IMR-90 (cell line): Measurements from ENCODE around the gene CD19. TPM values are rescaled to one million over a fixed set of nuclear protein-coding genes. Genes with fewer than 3 reads are reported as not detected.
"Not testable (repeated sequence)": the region's sequence is repeated elsewhere in the genome, so short reads cannot be mapped to it uniquely, and the experiment has no call there.

ENCODE experiments used
- ATAC-seq: fragments of 200-7000 bp; cut with Tn5 transposase; 2 replicates; pipeline ENCODE4 v1.9.1; 2020; ENCODE audit warnings: low read depth, mild to moderate bottlenecking, moderate library complexity
- BruUV-seq: library from RNA; stranded (reverse); fragments of 400-500 nt; replicated peaks from 2 replicates; lab custom pipeline; 2021; lab: Mats Ljungman, UMichigan
- CTCF ChIA-PET: fragments of 300-600 bp; formaldehyde crosslinking; extraction: SDS; loops from one replicate; lab custom pipeline; 2021; ENCODE audit warnings: antibody characterized with exemption; lab: Yijun Ruan, JAX
- POLR2A ChIA-PET: fragments of 300-600 bp; sonication (Branson Sonifier 250); formaldehyde crosslinking; loops from one replicate; lab custom pipeline; 2022; ENCODE audit warnings: antibody characterized with exemption; ENCODE audit not compliant: unreplicated experiment; lab: Charles Lee
- DNase-seq: peaks from one replicate; pipeline ENCODE4 v3.0.0; 2013
- H2AFZ ChIP-seq: replicated peaks from 2 replicates; pipeline ENCODE3; 2013; ENCODE audit warnings: low read length, mild to moderate bottlenecking; ENCODE audit not compliant: poor library complexity
- H2AK5ac ChIP-seq: 2 replicates; pipeline ENCODE4 v1.6.1; 2013; ENCODE audit warnings: low read depth, low read length, inconsistent platforms
- H2AK9ac ChIP-seq: replicated peaks from 2 replicates; pipeline ENCODE3; 2013; ENCODE audit warnings: mild to moderate bottlenecking, low read depth, low read length, moderate library complexity; ENCODE audit not compliant: poor library complexity
- H2BK120ac ChIP-seq: 2 replicates; pipeline ENCODE4 v1.6.1; 2013; ENCODE audit warnings: low read depth, low read length, inconsistent platforms
- H2BK15ac ChIP-seq: 3 replicates; pipeline ENCODE4 v1.6.1; 2013; ENCODE audit warnings: low read depth, low read length, inconsistent platforms
- H2BK20ac ChIP-seq: 2 replicates; pipeline ENCODE4 v1.6.1; 2013; ENCODE audit warnings: low read depth, mild to moderate bottlenecking, inconsistent platforms, low read length, moderate library complexity
- H2BK5ac ChIP-seq: 2 replicates; pipeline ENCODE4 v1.6.1; 2013; ENCODE audit warnings: mild to moderate bottlenecking, low read depth, low read length, inconsistent platforms; ENCODE audit not compliant: poor library complexity, severe bottlenecking
- H3K14ac ChIP-seq: replicated peaks from 2 replicates; pipeline ENCODE4 v1.6.1; 2013; ENCODE audit warnings: low read depth, low read length, inconsistent platforms
- H3K18ac ChIP-seq: 2 replicates; pipeline ENCODE4 v1.6.1; 2013; ENCODE audit warnings: low read depth, low read length, control low read depth
- H3K23ac ChIP-seq: 2 replicates; pipeline ENCODE4 v1.6.1; 2013; ENCODE audit warnings: low read depth, low read length, inconsistent platforms
- H3K27ac ChIP-seq: 2 replicates; pipeline ENCODE4 v1.5.1; 2013; ENCODE audit warnings: mild to moderate bottlenecking, control low read depth, low read length; ENCODE audit not compliant: insufficient read depth
- H3K27me3 ChIP-seq: 2 replicates; pipeline ENCODE4 v1.6.1; 2013; ENCODE audit warnings: low read length; ENCODE audit not compliant: control insufficient read depth, insufficient read depth
- H3K36me3 ChIP-seq: 2 replicates; pipeline ENCODE4 v1.6.1; 2013; ENCODE audit warnings: low read length, mixed read lengths; ENCODE audit not compliant: control insufficient read depth, insufficient read depth
- H3K4ac ChIP-seq: 2 replicates; pipeline ENCODE4 v1.6.1; 2013; ENCODE audit warnings: low read depth, low read length, inconsistent platforms
- H3K4me1 ChIP-seq: 2 replicates; pipeline ENCODE4 v1.6.1; 2013; ENCODE audit warnings: low read length, mixed read lengths; ENCODE audit not compliant: control insufficient read depth, insufficient read depth
- H3K4me2 ChIP-seq: 2 replicates; pipeline ENCODE4 v1.6.1; 2013; ENCODE audit warnings: low read depth, mild to moderate bottlenecking, control low read depth, low read length, moderate library complexity
- H3K4me3 ChIP-seq: 2 replicates; pipeline ENCODE4 v1.5.1; 2013; ENCODE audit warnings: low read depth, mild to moderate bottlenecking, control low read depth, low read length, moderate library complexity; ENCODE audit not compliant: insufficient read depth
- H3K56ac ChIP-seq: 2 replicates; pipeline ENCODE4 v1.6.1; 2013; ENCODE audit warnings: low read length, inconsistent platforms; ENCODE audit not compliant: insufficient read depth; ENCODE audit errors: extremely low read depth
- H3K79me1 ChIP-seq, 2 experiments: 2 replicates each; pipeline ENCODE4 v1.6.1; 2013; ENCODE audit warnings: low read length in 2 of 2, inconsistent platforms in 1 of 2, low read depth in 1 of 2
- H3K9ac ChIP-seq: 2 replicates; pipeline ENCODE4 v1.6.1; 2013; ENCODE audit warnings: low read depth, low read length, control low read depth
- H3K9me1 ChIP-seq: 2 replicates; pipeline ENCODE4 v1.6.1; 2013; ENCODE audit warnings: low read length, inconsistent platforms; ENCODE audit not compliant: insufficient read depth
- H3K9me3 ChIP-seq: 2 replicates; pipeline ENCODE4 v1.6.1; 2013; ENCODE audit warnings: low read length; ENCODE audit not compliant: control insufficient read depth, insufficient read depth
- H4K20me1 ChIP-seq: 2 replicates; pipeline ENCODE4 v1.6.1; 2013; ENCODE audit warnings: low read length, inconsistent platforms; ENCODE audit not compliant: insufficient read depth
- H4K5ac ChIP-seq: 2 replicates; pipeline ENCODE4 v1.6.1; 2013; ENCODE audit warnings: mild to moderate bottlenecking, low read depth, low read length, control low read depth
- H4K8ac ChIP-seq, 2 experiments: 2 replicates each; pipeline ENCODE4 v1.6.1; 2013; ENCODE audit warnings: low read depth in 2 of 2, low read length in 2 of 2, control low read depth in 1 of 2, inconsistent platforms in 1 of 2
- H4K91ac ChIP-seq: 2 replicates; pipeline ENCODE4 v1.6.1; 2013; ENCODE audit warnings: low read depth, low read length, inconsistent platforms; ENCODE audit not compliant: insufficient read depth
- ELK1 ChIP-seq: fragments of 150-350 bp; IDR thresholded peaks from 2 replicates; pipeline ENCODE4 v1.6.1; 2016; ENCODE audit warnings: low read depth, mild to moderate bottlenecking, low read length, moderate library complexity, borderline replicate concordance
- RCOR1 ChIP-seq: IDR thresholded peaks from 2 replicates; pipeline ENCODE4 v1.6.1; 2012; ENCODE audit warnings: mild to moderate bottlenecking, low read length, improper control_type of control experiment; ENCODE audit not compliant: insufficient replicate concordance
- whole genome bisulfite sequencing, 2 experiments: methylation state at CpG; one replicate each; pipeline versions ENCODE4 v1.1.5 to v1.1.7; 2013; ENCODE audit warnings: missing lambda C conversion rate in 2 of 2; ENCODE audit not compliant: insufficient read length in 1 of 2; ENCODE audit errors: extremely low coverage in 2 of 2; 5-methylcytosine and 5-hydroxymethylcytosine counted together
- dilution Hi-C: fragments of 300-500 bp; cut with HindIII; formaldehyde crosslinking; loops from one replicate; pipeline ENCODE4 v1.14.3; 2018; ENCODE audit warnings: low sequenced_read_pairs; ENCODE audit not compliant: unreplicated experiment
- in situ Hi-C: fragments of 300-500 bp; cut with MboI; formaldehyde crosslinking; loops from 3 replicates; pipeline ENCODE4 v1.14.3; 2019; ENCODE audit warnings: low sequenced_read_pairs, inconsistent platforms, mixed read lengths
- intact Hi-C: fragments of 100-400 bp; cut with micrococcal nuclease; formaldehyde crosslinking; loops from 2 replicates; pipeline ENCODE4 v1.10.0; 2022
- polyA plus RNA-seq, 3 experiments: library from polyadenylated mRNA; depleted of rRNA; stranded (reverse); fragments of >200 nt; gene quantifications; 2 replicates each; pipeline ENCODE4 v1.2.3, GENCODE V29; 2012; ENCODE audit warnings: low replicate concordance in 1 of 3
- total RNA-seq: library from RNA; depleted of rRNA; stranded (reverse); fragments of >200 nt; gene quantifications from 2 replicates; pipeline ENCODE4 v1.2.3, GENCODE V29; 2012

Gene CD19
- total and polyA plus RNA-seq, 2 of the 4 experiments (the other 2 are of a cell fraction): not detected

- TF ChIP-seq ELK1 (no peak), RCOR1 (no peak)
Observed at GRCh38 chr16:28925386-28926228, 6.2 kb upstream of the CD19 start (continued).

- H3K4ac ChIP-seq, DNase-seq, H2BK120ac ChIP-seq, H4K5ac ChIP-seq, H2BK15ac ChIP-seq, H2AFZ ChIP-seq, H3K9me1 ChIP-seq, ATAC-seq, H3K4me2 ChIP-seq, H3K4me3 ChIP-seq, H3K27me3 ChIP-seq, in situ Hi-C loops, BruUV-seq, H3K36me3 ChIP-seq, H3K14ac ChIP-seq, H4K91ac ChIP-seq, H2AK9ac ChIP-seq, H2BK5ac ChIP-seq, H3K27ac ChIP-seq, H3K23ac ChIP-seq, H3K9ac ChIP-seq, H3K56ac ChIP-seq, H3K4me1 ChIP-seq, H4K20me1 ChIP-seq, H3K18ac ChIP-seq, H4K8ac ChIP-seq, H3K9me3 ChIP-seq, H2AK5ac ChIP-seq, H2BK20ac ChIP-seq, dilution Hi-C loops: not testable (repeated sequence)
- CTCF ChIA-PET: interaction anchor here (1.1 kb wide), 1 partner anchor 19 kb away, joined by 5 read pairs; no protein-coding TSS in a partner anchor
- intact Hi-C loops: loop anchor here (5.0 kb wide), 1 partner anchor 64 kb away; the partner anchor contains the start of gene SH2B1
- no CpG with 5 or more reads among the region's 2 CpGs for WGBS, 2 experiments
- POLR2A ChIA-PET: interaction anchor here (0.7 kb wide), 1 partner anchor 17 kb away, joined by 4 read pairs; no protein-coding TSS in a partner anchor
- H3K79me1 ChIP-seq: peaks cover 0 to 13% of the 10 kb centered on the region in 2 experiments; a peak in 3 of 4 replicates
Observed at GRCh38 chr16:28926284-28926683, 5.5 kb upstream of the CD19 start.
